Bone marrow (tissue), 2 donors: ENCODE results near the gene GASK1B.
A peak's percentile ranks its signal among the peaks of the same experiment; 100 is the strongest.

Experiments used
- DNase-seq, 2 donors: peaks; one replicate each; lab custom pipeline; 2025; lab: John Stamatoyannopoulos, UW

The GASK1B gene

GRCh38 chr4:158186815-158187214 is 14.0 kb upstream of the GASK1B start:
- no peak for DNase-seq

GRCh38 chr4:158182736-158183135 is 9.9 kb upstream of the GASK1B start:
- DNase-seq, result no peak

GRCh38 chr4:158181906-158182305 is 9.1 kb upstream of the GASK1B start:
- DNase-seq, result no peak

GRCh38 chr4:158179465-158179864 is 6.6 kb upstream of the GASK1B start:
- no peak for DNase-seq

GRCh38 chr4:158176776-158177175 is 4.0 kb upstream of the GASK1B start:
- DNase-seq, result no peak

- no peak for DNase-seq
Observed at GRCh38 chr4:158176108-158176507, 3.3 kb upstream of the GASK1B start.

- DNase-seq, result peak in 1 of 2 donors; percentile 31
Observed at GRCh38 chr4:158170691-158171561, 1.9 kb downstream of the GASK1B start.

- no peak for DNase-seq
Observed at GRCh38 chr4:158169931-158170690, 2.7 kb downstream of the GASK1B start.

GRCh38 chr4:158169506-158169905 is 3.3 kb downstream of the GASK1B start:
- no peak for DNase-seq

GRCh38 chr4:158168606-158169005 is 4.2 kb downstream of the GASK1B start:
- no peak for DNase-seq

GRCh38 chr4:158166701-158167100 is 6.1 kb downstream of the GASK1B start:
- DNase-seq, result no peak

- DNase-seq, result no peak
Observed at GRCh38 chr4:158164768-158165213, 8.0 kb downstream of the GASK1B start.

- no peak for DNase-seq
Observed at GRCh38 chr4:158163941-158164767, 8.7 kb downstream of the GASK1B start.

GRCh38 chr4:158162631-158163030 is 10.2 kb downstream of the GASK1B start:
- no peak for DNase-seq

- DNase-seq, result peak in 1 of 2 donors; percentile 3
Observed at GRCh38 chr4:158161551-158162354, 11.1 kb downstream of the GASK1B start.

GRCh38 chr4:158159718-158160094 is 13.1 kb downstream of the GASK1B start:
- no peak for DNase-seq

- no peak for DNase-seq
Observed at GRCh38 chr4:158159054-158159717, 13.6 kb downstream of the GASK1B start.

GRCh38 chr4:158157412-158157811 is 15.4 kb downstream of the GASK1B start:
- no peak for DNase-seq

- DNase-seq, result no peak
Observed at GRCh38 chr4:158155656-158156356, 17.0 kb downstream of the GASK1B start.

- no peak for DNase-seq
Observed at GRCh38 chr4:158147151-158147550, 25.7 kb downstream of the GASK1B start.
